RWPE1 (cell line): Measurements from ENCODE around the gene ATAD3A.
"Not testable (repeated sequence)": the region's sequence is repeated elsewhere in the genome, so short reads cannot be mapped to it uniquely, and the experiment has no call there.

ENCODE experiments used
- CTCF ChIA-PET: fragments of 350-600 bp; sonication (Branson Sonifier 250); formaldehyde crosslinking; extraction: SDS; loops from one replicate; lab custom pipeline; 2021; lab: Yijun Ruan, JAX
- POLR2A ChIA-PET: fragments of 400-600 bp; formaldehyde crosslinking; extraction: SDS; loops from one replicate; lab custom pipeline; 2020; ENCODE audit warnings: antibody characterized with exemption; ENCODE audit not compliant: low non-redundant PET; lab: Yijun Ruan, JAX
- DNase-seq: peaks from one replicate; pipeline ENCODE4 v3.0.0; 2012; ENCODE audit warnings: low spot score
- H3K27ac ChIP-seq: fragments of 450-650 bp; 2 replicates; pipeline ENCODE4 v1.5.1; 2017
- CTCF ChIP-seq: fragments of 450-650 bp; conservative IDR thresholded peaks from 2 replicates; pipeline ENCODE4 v1.5.1; 2017; ENCODE audit warnings: low read depth, mild to moderate bottlenecking

The ATAD3A gene

GRCh38 chr1:1487701-1488100 is 24.3 kb upstream of the ATAD3A start:
- POLR2A ChIA-PET = no interaction called here
- H3K27ac ChIP-seq = peak overlapping the region; percentile 5; the same call in 1 of the 2 replicates
- CTCF ChIA-PET = interaction anchor here (0.8 kb wide), 1 partner anchor 18 kb away, joined by 3 read pairs; no protein-coding TSS in a partner anchor
- no peak for DNase-seq
- TF ChIP-seq CTCF = no peak

GRCh38 chr1:1489231-1489630 is 22.7 kb upstream of the ATAD3A start:
- ChIA-PET POLR2A (no interaction called here), CTCF (no interaction called here)
- no peak for TF ChIP-seq CTCF
- no peak overlapping the region for H3K27ac ChIP-seq
- DNase-seq = no peak

- TF ChIP-seq CTCF = no peak
- no peak overlapping the region for H3K27ac ChIP-seq
- DNase-seq = no peak
- CTCF ChIA-PET = no interaction called here
- POLR2A ChIA-PET = no interaction called here
Measured at GRCh38 chr1:1489861-1490260, 22.1 kb upstream of the ATAD3A start.

- H3K27ac ChIP-seq = no peak overlapping the region
- CTCF ChIA-PET = no interaction called here
- POLR2A ChIA-PET = no interaction called here
- TF ChIP-seq CTCF = no peak
- no peak for DNase-seq
Measured at GRCh38 chr1:1490633-1491230, 21.2 kb upstream of the ATAD3A start.

- POLR2A ChIA-PET = no interaction called here
- CTCF ChIA-PET = interaction anchor here (0.7 kb wide), 1 partner anchor 60 kb away, joined by 3 read pairs; no protein-coding TSS in a partner anchor
- TF ChIP-seq CTCF = no peak
- DNase-seq = no peak
- H3K27ac ChIP-seq = no peak overlapping the region
Measured at GRCh38 chr1:1491601-1492000, 20.4 kb upstream of the ATAD3A start.

- H3K27ac ChIP-seq, DNase-seq, POLR2A ChIA-PET, CTCF ChIA-PET: not testable (repeated sequence)
Measured at GRCh38 chr1:1494311-1494710, 17.7 kb upstream of the ATAD3A start.

GRCh38 chr1:1495461-1495975 is 16.4 kb upstream of the ATAD3A start:
- POLR2A ChIA-PET, H3K27ac ChIP-seq, DNase-seq, CTCF ChIA-PET: not testable (repeated sequence)
